PC-3 (cell line): Measurements from ENCODE around the gene WNT1.

Experiments
- EZH2 ChIP-seq: fragments of 300-600 bp; sonication (generic); IDR thresholded peaks from one replicate; pipeline ENCODE4 v1.6.1; 2017; ENCODE audit warnings: antibody characterized with exemption, mild to moderate bottlenecking, low read length; ENCODE audit not compliant: unreplicated experiment
- TF ChIP-seq, protein P1 (sequence below): fragments of 300-600 bp; sonication (generic); conservative IDR thresholded peaks from 2 replicates; pipeline ENCODE4 v1.5.1; 2017; ENCODE audit warnings: antibody characterized with exemption, low read depth, mild to moderate bottlenecking, low read length

DNA sequence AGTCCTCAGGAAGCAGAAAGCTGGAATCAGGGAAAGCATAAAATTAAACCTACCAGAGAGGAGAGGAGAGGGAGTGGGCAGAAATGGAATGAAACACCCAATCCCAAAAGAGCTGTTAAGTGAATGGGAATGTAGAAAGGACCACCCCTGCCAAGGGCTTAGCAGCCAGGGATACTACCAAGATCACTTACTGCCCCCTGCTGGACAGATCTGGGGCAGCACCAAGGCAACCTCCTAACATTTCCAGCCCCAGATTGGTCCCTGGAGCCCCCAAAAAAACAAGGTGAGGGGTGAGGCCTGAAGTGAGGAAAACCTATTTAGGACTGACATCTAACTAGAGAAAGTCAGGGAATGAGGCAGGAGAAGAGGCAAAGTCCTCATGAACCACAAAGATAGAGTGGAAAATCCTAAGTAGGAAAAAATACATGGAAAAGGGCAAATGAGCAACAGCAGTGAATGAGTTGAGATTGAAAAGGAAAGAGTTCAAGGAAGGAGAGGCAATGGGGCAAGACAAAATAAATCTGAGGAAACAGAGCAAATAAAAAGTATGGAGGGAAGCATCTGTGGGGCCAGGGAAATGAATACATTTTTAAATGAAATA is 41.6 kb upstream of the WNT1 start:
- TF ChIP-seq, protein P1, sequence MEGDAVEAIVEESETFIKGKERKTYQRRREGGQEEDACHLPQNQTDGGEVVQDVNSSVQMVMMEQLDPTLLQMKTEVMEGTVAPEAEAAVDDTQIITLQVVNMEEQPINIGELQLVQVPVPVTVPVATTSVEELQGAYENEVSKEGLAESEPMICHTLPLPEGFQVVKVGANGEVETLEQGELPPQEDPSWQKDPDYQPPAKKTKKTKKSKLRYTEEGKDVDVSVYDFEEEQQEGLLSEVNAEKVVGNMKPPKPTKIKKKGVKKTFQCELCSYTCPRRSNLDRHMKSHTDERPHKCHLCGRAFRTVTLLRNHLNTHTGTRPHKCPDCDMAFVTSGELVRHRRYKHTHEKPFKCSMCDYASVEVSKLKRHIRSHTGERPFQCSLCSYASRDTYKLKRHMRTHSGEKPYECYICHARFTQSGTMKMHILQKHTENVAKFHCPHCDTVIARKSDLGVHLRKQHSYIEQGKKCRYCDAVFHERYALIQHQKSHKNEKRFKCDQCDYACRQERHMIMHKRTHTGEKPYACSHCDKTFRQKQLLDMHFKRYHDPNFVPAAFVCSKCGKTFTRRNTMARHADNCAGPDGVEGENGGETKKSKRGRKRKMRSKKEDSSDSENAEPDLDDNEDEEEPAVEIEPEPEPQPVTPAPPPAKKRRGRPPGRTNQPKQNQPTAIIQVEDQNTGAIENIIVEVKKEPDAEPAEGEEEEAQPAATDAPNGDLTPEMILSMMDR, result peak; percentile 94
- TF ChIP-seq EZH2, result no peak
